GM21825 (cell line): ENCODE measurements around the gene NDRG2.
A peak's percentile ranks its signal among the peaks of the same experiment; 100 is the strongest.

Experiments
- ATAC-seq: cut with Tn5 transposase; IDR thresholded peaks from one replicate; pipeline ENCODE4 v1.9.1; 2021; ENCODE audit warnings: mild to moderate bottlenecking, moderate library complexity; ENCODE audit not compliant: unreplicated experiment

NDRG2 gene

DNA sequence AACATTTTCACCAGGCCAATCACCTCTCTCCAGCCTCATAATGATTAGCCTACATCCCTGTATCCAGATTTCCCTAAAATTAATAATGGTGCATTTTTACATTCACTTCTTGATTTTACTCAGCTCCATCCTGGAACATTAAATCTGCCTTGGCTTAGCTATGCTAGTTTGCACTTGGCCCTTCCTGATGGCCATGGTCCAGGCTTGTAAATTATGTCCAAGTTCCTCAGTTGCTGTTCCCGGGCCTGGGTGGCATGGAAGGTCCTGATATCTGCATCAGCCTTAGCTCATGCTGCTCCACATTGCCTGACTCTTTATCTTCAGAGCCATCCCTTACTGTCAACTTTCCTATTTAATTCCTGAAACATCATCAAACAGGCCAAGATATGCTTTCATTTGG, 46.2 kb downstream of the NDRG2 start:
- ATAC-seq = no peak

GRCh38 chr14:20976291-20976690, 48.6 kb downstream of the NDRG2 start:
- ATAC-seq = no peak

DNA sequence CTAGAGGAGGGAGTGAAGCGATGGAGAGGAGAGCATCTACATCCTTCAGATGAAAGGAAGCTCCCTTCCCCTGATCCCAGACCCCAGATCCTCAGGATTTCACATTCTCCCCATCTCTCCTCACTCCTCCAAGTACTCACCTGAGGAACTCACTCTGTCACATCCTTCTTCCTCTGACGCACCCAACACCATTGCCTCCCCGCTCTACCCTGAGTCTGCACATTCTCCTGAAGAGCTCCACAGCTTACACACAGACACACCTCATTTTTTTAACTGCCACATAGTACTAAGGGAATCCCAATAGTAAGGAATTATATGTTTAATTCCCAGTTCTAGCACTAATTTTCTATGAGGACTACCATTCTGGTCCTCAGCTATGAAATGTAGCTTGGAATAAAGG, 51.4 kb downstream of the NDRG2 start:
- ATAC-seq = no peak

GRCh38 chr14:20971705-20972021, 53.2 kb downstream of the NDRG2 start:
- no peak for ATAC-seq

- ATAC-seq = peak; percentile 92
These were observed 53.7 kb downstream of the NDRG2 start for GRCh38 chr14:20970983-20971704.

- ATAC-seq = no peak
These were observed 54.2 kb downstream of the NDRG2 start for GRCh38 chr14:20970647-20970982.

DNA sequence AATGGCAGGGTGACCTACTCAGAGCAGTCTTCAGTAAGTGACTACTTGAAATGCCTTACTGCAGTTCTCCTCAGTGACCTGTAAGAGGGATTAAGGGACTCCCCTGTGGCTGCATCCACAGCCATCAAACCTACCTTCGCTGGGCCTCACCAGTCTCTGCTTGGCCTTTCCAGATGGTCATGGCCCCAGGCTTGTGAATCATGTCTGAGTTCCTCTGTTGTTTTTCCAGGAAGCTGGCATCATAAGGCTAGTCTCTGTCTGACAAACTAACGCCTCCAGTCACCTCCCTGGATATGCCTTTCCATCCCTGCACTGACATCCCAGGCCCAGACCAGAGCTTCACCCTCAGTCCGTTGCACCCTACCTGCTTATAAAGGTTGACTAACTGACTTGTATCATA, 55.5 kb downstream of the NDRG2 start:
- ATAC-seq = no peak
